ENCODE measurements around the gene METTL21C. TPM values are rescaled to one million over a fixed set of nuclear protein-coding genes. Genes with fewer than 3 reads are reported as not detected.

The METTL21C gene
- not detected in 2 replicates for total RNA-seq (2021)
- not detected for Bru-seq, nascent RNA
- not detected for BruChase-seq, experiment 1, labeled RNA remaining after a 2-hour chase
- not detected for BruChase-seq, experiment 2, labeled RNA remaining after a 6-hour chase
- long read RNA-seq: 0 reads

DNA sequence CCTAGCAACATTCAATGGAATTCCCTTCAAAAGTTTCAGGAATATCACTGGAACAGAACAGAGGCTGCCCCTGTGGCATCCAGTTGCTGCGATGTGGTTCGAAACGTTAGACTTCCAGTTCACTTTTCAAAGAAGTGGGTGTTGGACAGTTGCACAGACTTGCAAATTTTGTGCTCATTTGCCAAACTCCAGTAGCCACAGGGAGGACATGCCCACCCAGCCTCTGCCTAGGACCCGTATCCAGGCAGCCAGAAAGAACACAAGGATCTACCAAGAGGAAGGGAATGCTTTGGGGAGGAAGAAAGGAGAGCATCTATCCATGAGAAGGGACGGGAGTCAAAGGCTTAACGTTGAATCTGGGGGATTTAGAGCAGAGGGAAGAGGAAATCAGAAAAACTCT is at the start of gene METTL21C:
METTL21C (minus strand) TSS at position 108 of the 400 bp plus-strand sequence. CDS start 546 bp downstream, outside the sequence.
- ChIA-PET POLR2A (ENCODE audit: low non-redundant PET) (no interaction called here), CTCF (no interaction called here)
- Histone ChIP-seq H3K9me3 (ENCODE audit: low read depth, low read length, poor library complexity, severe bottlenecking) (no peaks in the 10 kb centered on the region), H3K36me3 (ENCODE audit: insufficient read depth, low read length, poor library complexity, severe bottlenecking) (no peaks in the 10 kb centered on the region), H3K4me1 (ENCODE audit: insufficient read depth, low read length, poor library complexity, severe bottlenecking) (no peaks in the 10 kb centered on the region), H3K4me3 (ENCODE audit: low read depth, low read length, poor library complexity, severe bottlenecking) (no peak within 1 kb of the TSS), H3K27ac (ENCODE audit: low read depth, low read length, poor library complexity, severe bottlenecking) (no peak within 1 kb of the TSS), H3K27me3 (replicated peaks; ENCODE audit: insufficient read depth, low read depth, low read length, poor library complexity) (no peaks in the 10 kb centered on the region)
- DNase-seq (ENCODE audit: low spot score): no peak
- TF ChIP-seq CTCF (conservative IDR thresholded peaks at IDR 0.05; ENCODE audit: low read depth, low read length): no peak
- no TSS peak for BruUV-seq (replicated peaks)
- intact Hi-C loops (cut with micrococcal nuclease; ENCODE audit: unreplicated experiment): no loop called here

DNA sequence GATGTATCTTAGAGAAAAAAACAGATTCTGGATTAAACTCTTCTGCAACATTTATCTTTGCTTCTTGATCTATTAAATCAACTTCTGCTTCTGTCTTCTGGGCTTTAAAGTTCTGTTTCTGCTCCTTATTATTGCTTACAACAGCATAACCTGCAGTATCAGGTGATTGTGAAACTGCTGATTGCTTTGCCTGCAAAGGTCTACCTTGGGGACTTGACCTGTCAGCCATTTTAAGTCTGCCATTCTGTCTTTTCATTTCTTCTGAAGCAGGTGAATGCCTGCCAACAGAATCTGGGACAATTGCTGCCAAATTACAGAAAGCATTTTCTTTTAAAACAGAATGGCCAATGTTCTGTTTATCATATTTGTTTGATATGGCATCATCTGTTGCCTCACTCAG is 47.7 kb upstream of the METTL21C start:
- CTCF ChIA-PET: no interaction called here
- Histone ChIP-seq H3K36me3 (ENCODE audit: insufficient read depth, low read length, poor library complexity, severe bottlenecking) (no peaks in the 10 kb centered on the region), H3K4me3 (ENCODE audit: low read depth, low read length, poor library complexity, severe bottlenecking) (no peak overlapping the region), H3K4me1 (ENCODE audit: insufficient read depth, low read length, poor library complexity, severe bottlenecking) (no peaks in the 10 kb centered on the region), H3K27me3 (replicated peaks; ENCODE audit: insufficient read depth, low read depth, low read length, poor library complexity) (peaks cover 42% of the 10 kb centered on the region), H3K9me3 (ENCODE audit: low read depth, low read length, poor library complexity, severe bottlenecking) (peaks cover 25% of the 10 kb centered on the region), H3K27ac (ENCODE audit: low read depth, low read length, poor library complexity, severe bottlenecking) (no peak overlapping the region)
- BruUV-seq (replicated peaks): no TSS peak
- POLR2A ChIA-PET (ENCODE audit: low non-redundant PET): no interaction called here
- intact Hi-C loops (cut with micrococcal nuclease; ENCODE audit: unreplicated experiment): no loop called here
- DNase-seq (ENCODE audit: low spot score): no peak
- TF ChIP-seq CTCF (conservative IDR thresholded peaks at IDR 0.05; ENCODE audit: low read depth, low read length) (no peak), EZH2 (IDR thresholded peaks at IDR 0.05; ENCODE audit: borderline replicate concordance, low read depth, low read length, poor library complexity, severe bottlenecking) (no peak)

DNA sequence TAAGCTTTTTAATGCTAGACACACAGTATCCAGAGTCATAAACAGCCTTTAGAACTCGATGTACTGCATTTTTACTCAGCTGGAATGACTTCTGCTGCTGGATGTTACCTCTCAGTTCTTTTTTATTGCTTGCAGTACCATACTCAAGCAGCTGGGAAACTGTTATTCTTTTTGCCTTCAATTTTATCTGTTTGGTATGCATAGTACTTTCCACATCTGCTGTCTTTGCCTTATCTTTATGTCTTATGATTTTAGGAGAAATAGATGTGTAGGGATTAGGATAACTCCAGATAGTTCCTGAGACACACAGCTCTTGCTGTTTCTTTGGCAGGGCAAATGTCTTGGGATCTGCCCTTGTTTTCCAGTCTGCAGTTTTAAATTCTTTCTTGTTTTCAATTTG is 47.3 kb upstream of the METTL21C start:
- no peaks in the 10 kb centered on the region for H3K36me3 ChIP-seq (ENCODE audit: insufficient read depth, low read length, poor library complexity, severe bottlenecking)
- TF ChIP-seq CTCF (conservative IDR thresholded peaks at IDR 0.05; ENCODE audit: low read depth, low read length): no peak
- no peak for TF ChIP-seq EZH2 (IDR thresholded peaks at IDR 0.05; ENCODE audit: borderline replicate concordance, low read depth, low read length, poor library complexity, severe bottlenecking)
- no peaks in the 10 kb centered on the region for H3K4me1 ChIP-seq (ENCODE audit: insufficient read depth, low read length, poor library complexity, severe bottlenecking)
- H3K9me3 ChIP-seq (ENCODE audit: low read depth, low read length, poor library complexity, severe bottlenecking): peaks cover 25% of the 10 kb centered on the region
- intact Hi-C loops (cut with micrococcal nuclease; ENCODE audit: unreplicated experiment): no loop called here
- H3K27me3 ChIP-seq (replicated peaks; ENCODE audit: insufficient read depth, low read depth, low read length, poor library complexity): peaks cover 46% of the 10 kb centered on the region
- no TSS peak for BruUV-seq (replicated peaks)
- H3K4me3 ChIP-seq (ENCODE audit: low read depth, low read length, poor library complexity, severe bottlenecking): no peak overlapping the region
- CTCF ChIA-PET: no interaction called here
- no peak for DNase-seq (ENCODE audit: low spot score)
- POLR2A ChIA-PET (ENCODE audit: low non-redundant PET): no interaction called here
- H3K27ac ChIP-seq (ENCODE audit: low read depth, low read length, poor library complexity, severe bottlenecking): no peak overlapping the region
